ENCODE data around the gene ANK3. TPM values are rescaled to one million over a fixed set of nuclear protein-coding genes. Genes with fewer than 3 reads are reported as not detected.

ANK3 gene
- total and polyA plus RNA-seq, 8 donors: 3.3 to 28.5 (median 17.3) TPM

GRCh38 chr10:60315311-60315710 lies 74.4 kb downstream of the ANK3 start:
- H3K9me3 ChIP-seq: no peaks in the 10 kb centered on the region
- H3K27ac ChIP-seq: no peak overlapping the region
- ATAC-seq (no peak), FAIRE-seq (no peak), DNase-seq (no peak)
- TF ChIP-seq CTCF (IDR thresholded peaks at IDR 0.05): no peak
- 62 to 67% methylated on average over 2 of the region's 2 CpGs for WGBS, 2 donors
- no peak overlapping the region for H3K4me3 ChIP-seq
- no peaks in the 10 kb centered on the region for H3K36me3 ChIP-seq
- H3K4me1 ChIP-seq: peaks cover 0 to 10% (median 9%) of the 10 kb centered on the region in 3 donors
- no peaks in the 10 kb centered on the region for H3K27me3 ChIP-seq
- intact Hi-C loops (cut with DNase I): no loop called here

GRCh38 chr10:60314069-60314940 lies 75.4 kb downstream of the ANK3 start:
- intact Hi-C loops (cut with DNase I): no loop called here
- WGBS, 2 donors: 84 to 89% methylated on average over 5 of the region's 5 CpGs
- Histone ChIP-seq H3K9me3 (no peaks in the 10 kb centered on the region), H3K27ac (no peak overlapping the region), H3K4me1 (peaks cover 0 to 10% (median 9%) of the 10 kb centered on the region in 3 donors), H3K27me3 (no peaks in the 10 kb centered on the region), H3K36me3 (no peaks in the 10 kb centered on the region), H3K4me3 (no peak overlapping the region)
- no peak for TF ChIP-seq CTCF (IDR thresholded peaks at IDR 0.05)
- FAIRE-seq (no peak), DNase-seq (no peak), ATAC-seq (peak in 3 of 4 donors; percentile 47 to 89 (median 82))

- no peak for FAIRE-seq
- no peak overlapping the region for H3K27ac ChIP-seq
- H3K27me3 ChIP-seq: no peaks in the 10 kb centered on the region
- intact Hi-C loops (cut with DNase I): no loop called here
- no peaks in the 10 kb centered on the region for H3K9me3 ChIP-seq
- no peak for TF ChIP-seq CTCF (IDR thresholded peaks at IDR 0.05)
- H3K4me1 ChIP-seq: peaks cover 0 to 10% (median 9%) of the 10 kb centered on the region in 3 donors
- no peaks in the 10 kb centered on the region for H3K36me3 ChIP-seq
- H3K4me3 ChIP-seq: no peak overlapping the region
- DNase-seq: no peak
- no peak for ATAC-seq
- 88 to 94% methylated on average over 1 of the region's 1 CpG for WGBS, 2 donors
Observed at GRCh38 chr10:60313589-60313952, 76.1 kb downstream of the ANK3 start.

GRCh38 chr10:60312818-60313588 lies 76.7 kb downstream of the ANK3 start:
- intact Hi-C loops (cut with DNase I): no loop called here

More at GRCh38 chr10:60312818-60313588, 76.7 kb downstream of the ANK3 start:
- ATAC-seq (no peak), FAIRE-seq (no peak), DNase-seq (no peak)
- 87 to 89% methylated on average over 6 of the region's 6 CpGs for WGBS, 2 donors
- no peak overlapping the region for H3K4me3 ChIP-seq
- TF ChIP-seq CTCF (IDR thresholded peaks at IDR 0.05): no peak
- H3K4me1 ChIP-seq: peaks cover 0 to 10% (median 9%) of the 10 kb centered on the region in 3 donors
- no peak overlapping the region for H3K27ac ChIP-seq
- no peaks in the 10 kb centered on the region for H3K9me3 ChIP-seq
- no peaks in the 10 kb centered on the region for H3K27me3 ChIP-seq
- no peaks in the 10 kb centered on the region for H3K36me3 ChIP-seq

All from pancreas (tissue), 10 donors.